GM11168 (cell line): ENCODE results near the gene NAP1L2.
"Not testable (repeated sequence)": the region's sequence is repeated elsewhere in the genome, so short reads cannot be mapped to it uniquely, and the experiment has no call there.

Experiments used
- in situ Hi-C: fragments of 300-500 bp; cut with MboI; formaldehyde crosslinking; loops from one replicate; pipeline ENCODE4 v1.12.0; 2022; ENCODE audit warnings: low sequenced_read_pairs; ENCODE audit not compliant: unreplicated experiment

NAP1L2 gene

GRCh38 chrX:73214426-73215094 is at the start of gene NAP1L2:
Gene NAP1L2 (minus strand): TSS chrX:73214851. CDS start chrX:73214492, 359 bp downstream.
- in situ Hi-C loops, result no loop called here

- in situ Hi-C loops, result no loop called here
These were observed 48.3 kb upstream of the NAP1L2 start for GRCh38 chrX:73262991-73263390.

GRCh38 chrX:73239242-73239641 is 24.6 kb upstream of the NAP1L2 start:
- in situ Hi-C loops, result no loop called here

GRCh38 chrX:73217621-73218020 is 3.0 kb upstream of the NAP1L2 start:
- in situ Hi-C loops, result no loop called here

- in situ Hi-C loops, result no loop called here
These were observed 595 bp upstream of the NAP1L2 start for GRCh38 chrX:73215246-73215645.

- in situ Hi-C loops, result no loop called here
These were observed 771 bp downstream of the NAP1L2 start for GRCh38 chrX:73213734-73214425.

- in situ Hi-C loops, result no loop called here
These were observed 8.3 kb downstream of the NAP1L2 start for GRCh38 chrX:73206366-73206765.

- in situ Hi-C loops, result no loop called here
These were observed 32.0 kb downstream of the NAP1L2 start for GRCh38 chrX:73182502-73183114.

GRCh38 chrX:73168945-73169344 is 45.7 kb downstream of the NAP1L2 start:
- in situ Hi-C loops, result not testable (repeated sequence)
